Measurements from ENCODE around the gene ARHGEF3.

The ARHGEF3 gene

GRCh38 chr3:56800130-56800831, 1.5 kb downstream of the ARHGEF3 start:
- DNase-seq, result no peak
- in situ Hi-C loops (cut with HindIII; ENCODE audit: low pct_ligation_motif_present, low pct_unique_long_range_greater_than_20kb, low sequenced_read_pairs), result no loop called here

- peak; percentile 65 for DNase-seq
Observed at GRCh38 chr3:56799251-56799882, 2.4 kb downstream of the ARHGEF3 start.

GRCh38 chr3:56796996-56797395, 4.8 kb downstream of the ARHGEF3 start:
- DNase-seq, result no peak
- in situ Hi-C loops (cut with HindIII; ENCODE audit: low pct_ligation_motif_present, low pct_unique_long_range_greater_than_20kb, low sequenced_read_pairs), result no loop called here

More at GRCh38 chr3:56799251-56799882, 2.4 kb downstream of the ARHGEF3 start:
- in situ Hi-C loops (cut with HindIII; ENCODE audit: low pct_ligation_motif_present, low pct_unique_long_range_greater_than_20kb, low sequenced_read_pairs), result no loop called here

GRCh38 chr3:56796202-56796601, 5.5 kb downstream of the ARHGEF3 start:
- no peak for DNase-seq
- in situ Hi-C loops (cut with HindIII; ENCODE audit: low pct_ligation_motif_present, low pct_unique_long_range_greater_than_20kb, low sequenced_read_pairs), result no loop called here

GRCh38 chr3:56795829-56796185, 5.9 kb downstream of the ARHGEF3 start:
- no peak for DNase-seq
- in situ Hi-C loops (cut with HindIII; ENCODE audit: low pct_ligation_motif_present, low pct_unique_long_range_greater_than_20kb, low sequenced_read_pairs), result no loop called here

- DNase-seq, result no peak
- in situ Hi-C loops (cut with HindIII; ENCODE audit: low pct_ligation_motif_present, low pct_unique_long_range_greater_than_20kb, low sequenced_read_pairs), result no loop called here
Observed at GRCh38 chr3:56795097-56795828, 6.5 kb downstream of the ARHGEF3 start.

- in situ Hi-C loops (cut with HindIII; ENCODE audit: low pct_ligation_motif_present, low pct_unique_long_range_greater_than_20kb, low sequenced_read_pairs), result no loop called here
- DNase-seq, result no peak
Observed at GRCh38 chr3:56792193-56792592, 9.6 kb downstream of the ARHGEF3 start.

- in situ Hi-C loops (cut with HindIII; ENCODE audit: low pct_ligation_motif_present, low pct_unique_long_range_greater_than_20kb, low sequenced_read_pairs), result no loop called here
- DNase-seq, result no peak
Observed at GRCh38 chr3:56790016-56790821, 11.5 kb downstream of the ARHGEF3 start.

GRCh38 chr3:56789076-56789475, 12.7 kb downstream of the ARHGEF3 start:
- no peak for DNase-seq
- in situ Hi-C loops (cut with HindIII; ENCODE audit: low pct_ligation_motif_present, low pct_unique_long_range_greater_than_20kb, low sequenced_read_pairs), result no loop called here

- in situ Hi-C loops (cut with HindIII; ENCODE audit: low pct_ligation_motif_present, low pct_unique_long_range_greater_than_20kb, low sequenced_read_pairs), result no loop called here
- DNase-seq, result no peak
Observed at GRCh38 chr3:56788521-56788920, 13.2 kb downstream of the ARHGEF3 start.

- in situ Hi-C loops (cut with HindIII; ENCODE audit: low pct_ligation_motif_present, low pct_unique_long_range_greater_than_20kb, low sequenced_read_pairs), result no loop called here
- no peak for DNase-seq
Observed at GRCh38 chr3:56787784-56788256, 13.9 kb downstream of the ARHGEF3 start.

GRCh38 chr3:56787258-56787775, 14.4 kb downstream of the ARHGEF3 start:
- in situ Hi-C loops (cut with HindIII; ENCODE audit: low pct_ligation_motif_present, low pct_unique_long_range_greater_than_20kb, low sequenced_read_pairs), result no loop called here
- no peak for DNase-seq

- in situ Hi-C loops (cut with HindIII; ENCODE audit: low pct_ligation_motif_present, low pct_unique_long_range_greater_than_20kb, low sequenced_read_pairs), result no loop called here
Observed at GRCh38 chr3:56785499-56785898, 16.2 kb downstream of the ARHGEF3 start.

GRCh38 chr3:56784448-56785001, 17.2 kb downstream of the ARHGEF3 start:
- DNase-seq, result no peak
- in situ Hi-C loops (cut with HindIII; ENCODE audit: low pct_ligation_motif_present, low pct_unique_long_range_greater_than_20kb, low sequenced_read_pairs), result no loop called here

More at GRCh38 chr3:56785499-56785898, 16.2 kb downstream of the ARHGEF3 start:
- no peak for DNase-seq

GRCh38 chr3:56783644-56784447, 17.9 kb downstream of the ARHGEF3 start:
- in situ Hi-C loops (cut with HindIII; ENCODE audit: low pct_ligation_motif_present, low pct_unique_long_range_greater_than_20kb, low sequenced_read_pairs), result no loop called here
- no peak for DNase-seq

GRCh38 chr3:56782906-56783305, 18.8 kb downstream of the ARHGEF3 start:
- DNase-seq, result no peak
- in situ Hi-C loops (cut with HindIII; ENCODE audit: low pct_ligation_motif_present, low pct_unique_long_range_greater_than_20kb, low sequenced_read_pairs), result no loop called here

GRCh38 chr3:56782215-56782614, 19.5 kb downstream of the ARHGEF3 start:
- in situ Hi-C loops (cut with HindIII; ENCODE audit: low pct_ligation_motif_present, low pct_unique_long_range_greater_than_20kb, low sequenced_read_pairs), result no loop called here
- no peak for DNase-seq

- in situ Hi-C loops (cut with HindIII; ENCODE audit: low pct_ligation_motif_present, low pct_unique_long_range_greater_than_20kb, low sequenced_read_pairs), result no loop called here
Observed at GRCh38 chr3:56781762-56782161, 20.0 kb downstream of the ARHGEF3 start.

More at GRCh38 chr3:56781762-56782161, 20.0 kb downstream of the ARHGEF3 start:
- DNase-seq, result no peak

All from ACHN (cell line).